ENCODE results near the gene CHMP1B.

GRCh38 chr18:11865071-11865470, 13.9 kb downstream of the CHMP1B start:
- no peak for TF ChIP-seq CTCF (IDR thresholded peaks at IDR 0.05)
- no peak for TF ChIP-seq POLR2A (IDR thresholded peaks at IDR 0.05)
- TF ChIP-seq EP300 (IDR thresholded peaks at IDR 0.05), result no peak
- TF ChIP-seq POLR2AphosphoS5 (IDR thresholded peaks at IDR 0.05), result no peak
